ENCODE results near the gene MRPS18B.
"Not testable (repeated sequence)": the region's sequence is repeated elsewhere in the genome, so short reads cannot be mapped to it uniquely, and the experiment has no call there.

MRPS18B gene

GRCh38 chr6:30644769-30645168 is 27.1 kb downstream of the MRPS18B start:
- no peak for DNase-seq

- no peak for DNase-seq
These were observed 28.3 kb downstream of the MRPS18B start for GRCh38 chr6:30645989-30646388.

- DNase-seq, result peak; percentile 85
These were observed 29.0 kb downstream of the MRPS18B start, which contains the start of gene C6orf136 for GRCh38 chr6:30646450-30647241. C6orf136 (plus strand) TSS chr6:30647133; CDS start chr6:30647232, 99 bp downstream.

- peak; percentile 85 for DNase-seq
These were observed 29.8 kb downstream of the MRPS18B start for GRCh38 chr6:30647242-30648116.

- no peak for DNase-seq
These were observed 33.5 kb downstream of the MRPS18B start for GRCh38 chr6:30651143-30651542.

- no peak for DNase-seq
These were observed 37.4 kb downstream of the MRPS18B start for GRCh38 chr6:30654798-30655742.

GRCh38 chr6:30655743-30656094 is 38.1 kb downstream of the MRPS18B start:
- no peak for DNase-seq

GRCh38 chr6:30656513-30656912 is 38.9 kb downstream of the MRPS18B start:
- DNase-seq, result no peak

GRCh38 chr6:30657454-30657853 is 39.8 kb downstream of the MRPS18B start:
- no peak for DNase-seq

GRCh38 chr6:30657922-30658321 is 40.3 kb downstream of the MRPS18B start:
- not testable (repeated sequence) for DNase-seq

- no peak for DNase-seq
These were observed 47.5 kb downstream of the MRPS18B start for GRCh38 chr6:30664994-30665767.

GRCh38 chr6:30666300-30666699 is 48.7 kb downstream of the MRPS18B start:
- DNase-seq, result not testable (repeated sequence)

GRCh38 chr6:30670760-30671527 is 53.3 kb downstream of the MRPS18B start:
- no peak for DNase-seq

- peak; percentile 88 for DNase-seq
These were observed 55.0 kb downstream of the MRPS18B start, which contains the start of gene DHX16 for GRCh38 chr6:30672445-30673253. DHX16 (minus strand) TSS chr6:30673006; CDS start chr6:30672841, 165 bp downstream.
